Measurements from ENCODE around the gene NR1I3.
"Not testable (repeated sequence)": the region's sequence is repeated elsewhere in the genome, so short reads cannot be mapped to it uniquely, and the experiment has no call there.

Gene NR1I3

DNA sequence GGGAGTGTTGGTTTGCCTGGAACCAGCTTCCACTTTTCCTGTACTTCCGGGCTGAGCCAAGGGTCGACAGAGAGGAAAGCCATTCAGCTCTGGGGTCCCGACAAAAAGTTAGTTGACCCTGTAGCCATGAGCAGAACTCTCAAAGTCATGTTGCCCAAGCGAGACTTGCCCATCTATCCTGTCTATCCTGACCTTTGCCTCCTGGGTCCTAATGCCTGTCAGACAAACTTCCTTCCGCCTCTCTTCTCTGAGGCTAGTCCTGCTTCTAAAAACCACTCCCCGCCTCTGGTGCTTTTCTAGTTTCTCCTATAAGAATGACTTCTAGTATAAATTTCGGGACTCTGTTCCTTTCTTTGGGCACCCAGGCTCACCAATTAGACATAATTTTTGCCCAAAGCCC is 12.8 kb upstream of the NR1I3 start:
- no peak for DNase-seq (ENCODE audit: low spot score)

DNA sequence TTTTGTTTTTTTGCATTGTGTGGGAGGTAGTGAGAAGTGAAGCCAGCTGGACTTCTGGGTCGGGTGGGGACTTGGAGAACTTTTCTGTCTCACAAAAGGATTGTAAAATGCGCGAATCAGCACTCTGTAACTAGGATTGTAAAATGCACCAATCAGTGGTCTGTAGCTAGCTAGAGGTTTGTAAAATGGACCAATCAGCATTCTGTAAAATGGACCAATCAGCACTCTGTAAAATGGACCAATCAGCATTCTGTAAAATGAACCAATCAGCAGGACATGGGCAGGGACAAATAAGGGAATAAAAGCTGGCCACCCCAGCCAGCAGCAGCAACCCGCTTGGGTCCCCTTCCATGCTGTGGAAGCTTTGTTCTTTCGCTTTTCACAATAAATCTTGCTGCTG is 12.1 kb upstream of the NR1I3 start:
- not testable (repeated sequence) for DNase-seq (ENCODE audit: low spot score)

GRCh38 chr1:161244888-161245287 is 6.9 kb upstream of the NR1I3 start:
- DNase-seq (ENCODE audit: low spot score) = no peak

- DNase-seq (ENCODE audit: low spot score) = no peak
These were observed 4.3 kb upstream of the NR1I3 start for GRCh38 chr1:161242313-161242712.

DNA sequence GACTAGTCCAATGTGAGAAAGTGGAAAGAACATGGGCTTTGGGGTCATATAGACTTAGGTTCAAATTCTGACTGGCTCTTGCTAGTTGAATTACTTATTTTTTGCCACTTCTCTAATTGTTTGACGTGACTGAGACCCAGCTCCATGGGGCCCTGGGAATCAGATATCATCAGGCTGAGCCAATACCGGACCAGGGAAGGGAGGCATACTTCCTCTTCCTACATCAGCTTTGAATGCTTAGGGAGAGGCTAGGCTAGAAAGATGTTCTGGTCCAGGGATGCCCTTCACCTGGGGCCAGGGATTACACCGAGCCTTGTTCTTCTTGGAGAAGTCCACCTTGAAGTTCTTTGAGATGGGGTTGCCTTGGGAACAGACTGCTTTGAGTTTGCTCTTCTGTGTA is 3.7 kb upstream of the NR1I3 start:
- no peak for DNase-seq (ENCODE audit: low spot score)

DNA sequence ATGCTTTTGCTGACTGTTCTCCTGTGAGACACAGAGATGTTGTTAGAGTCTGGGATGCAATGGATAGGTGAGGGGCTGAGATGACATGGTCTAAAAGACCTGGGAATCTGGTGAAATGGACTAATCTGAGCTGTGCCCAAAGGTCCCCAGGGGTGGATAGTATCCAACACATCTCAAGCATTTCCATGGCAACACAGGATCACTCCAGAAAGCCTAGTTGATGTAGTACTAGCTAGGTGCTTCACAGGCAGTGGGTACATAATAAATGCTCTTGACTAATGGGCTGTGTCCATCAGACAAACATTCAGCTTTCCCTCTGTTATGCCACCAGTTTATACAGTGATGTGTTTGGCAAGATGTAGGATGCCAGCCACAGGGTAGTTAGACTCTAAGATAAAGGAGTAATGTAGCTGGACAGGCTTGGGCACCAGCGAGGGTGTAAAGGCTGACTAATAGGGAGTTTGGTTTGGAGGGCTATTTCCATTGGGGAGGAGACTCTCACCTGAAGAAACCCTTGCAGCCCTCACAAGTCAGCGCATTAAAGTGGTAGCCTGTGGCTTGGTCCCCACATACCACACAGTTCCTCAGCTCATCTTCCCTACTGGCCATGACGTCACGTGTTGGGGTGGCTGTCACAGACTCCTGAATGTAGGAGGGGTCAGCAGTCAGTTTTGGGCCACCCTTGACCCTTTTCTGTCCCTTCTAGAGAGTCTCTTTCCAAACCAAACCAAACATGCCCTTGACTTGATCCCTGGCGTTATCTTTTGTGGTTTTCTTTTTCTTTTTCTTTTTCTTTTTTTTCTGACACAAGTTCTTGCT is 1.8 kb downstream of the NR1I3 start:
- no peak for DNase-seq (ENCODE audit: low spot score)

DNA sequence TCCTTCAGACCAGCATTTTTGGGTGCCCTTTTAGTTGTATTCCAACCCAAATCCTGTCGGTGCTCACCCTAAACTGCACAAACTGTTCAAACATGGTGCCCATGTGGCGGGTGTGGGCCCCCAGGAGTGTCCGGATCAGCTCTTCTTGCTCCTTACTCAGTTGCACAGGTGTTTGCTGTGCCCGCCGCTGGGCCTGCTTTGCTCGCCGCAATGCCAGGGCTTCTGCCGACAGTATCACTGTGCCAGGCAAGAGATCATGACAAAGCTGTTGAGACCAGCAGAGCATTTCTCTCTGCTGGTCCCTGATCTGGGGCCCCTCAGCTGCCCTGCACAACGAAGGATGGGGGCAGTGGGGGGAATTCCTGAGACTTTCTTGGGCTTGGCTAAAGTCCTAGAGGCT is 4.9 kb downstream of the NR1I3 start:
- no peak for DNase-seq (ENCODE audit: low spot score)

GRCh38 chr1:161230762-161231161 is 7.2 kb downstream of the NR1I3 start:
- DNase-seq (ENCODE audit: low spot score) = no peak

DNA sequence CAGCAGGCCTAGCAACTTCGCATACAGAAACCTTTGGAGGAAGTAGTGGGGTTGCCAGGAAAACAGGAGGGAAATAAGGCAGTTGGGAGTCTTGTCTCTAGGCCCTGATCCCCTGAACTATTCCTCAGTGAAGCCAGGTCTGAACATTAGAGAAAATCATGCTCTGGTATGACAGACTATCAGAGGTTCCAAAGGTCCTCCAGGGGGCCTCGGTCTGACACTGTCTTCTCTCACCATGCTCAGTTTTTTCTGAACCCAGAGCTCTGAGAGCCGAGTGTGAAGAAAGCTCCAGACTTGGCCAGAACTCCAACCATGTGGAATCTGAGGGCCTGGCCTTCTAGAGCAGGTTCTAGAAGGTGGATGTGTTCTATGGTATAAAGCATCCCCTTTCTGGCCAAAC is 8.1 kb downstream of the NR1I3 start:
- no peak for DNase-seq (ENCODE audit: low spot score)

- DNase-seq (ENCODE audit: low spot score) = no peak
These were observed 10.0 kb downstream of the NR1I3 start for GRCh38 chr1:161228032-161228431.

DNA sequence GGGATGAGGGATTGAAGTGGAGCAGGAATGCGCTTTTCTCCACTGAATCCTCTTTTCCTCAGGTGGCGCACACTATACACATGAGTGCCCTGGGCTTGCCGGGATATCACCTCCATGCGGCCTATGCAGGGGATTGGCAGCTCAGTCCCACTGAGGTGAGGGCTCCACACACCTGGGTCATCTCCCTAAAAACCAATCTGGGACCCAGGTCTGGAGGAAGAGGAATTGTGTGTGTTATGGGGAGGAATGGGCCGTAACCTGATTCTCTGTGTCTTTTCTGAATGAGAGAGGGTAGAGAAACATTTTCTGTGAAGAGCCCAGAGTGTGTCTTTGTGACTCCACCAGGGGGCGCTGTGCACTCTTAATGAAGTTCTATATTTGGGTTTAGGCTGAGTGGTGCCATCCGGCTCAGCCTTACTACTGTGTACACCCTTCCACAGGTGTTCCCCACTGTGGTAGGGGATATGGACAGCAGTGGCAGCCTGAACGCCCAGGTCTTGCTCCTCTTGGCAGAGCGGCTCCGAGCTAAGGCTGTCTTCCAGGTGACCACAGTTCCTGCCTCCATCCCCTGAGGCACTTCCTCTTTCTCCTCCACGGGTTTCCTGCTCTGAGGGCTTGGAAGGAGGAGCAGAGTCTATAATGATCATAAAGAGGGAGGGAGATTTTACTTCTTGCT is 10.7 kb downstream of the NR1I3 start:
- DNase-seq (ENCODE audit: low spot score) = peak; percentile 84

DNA sequence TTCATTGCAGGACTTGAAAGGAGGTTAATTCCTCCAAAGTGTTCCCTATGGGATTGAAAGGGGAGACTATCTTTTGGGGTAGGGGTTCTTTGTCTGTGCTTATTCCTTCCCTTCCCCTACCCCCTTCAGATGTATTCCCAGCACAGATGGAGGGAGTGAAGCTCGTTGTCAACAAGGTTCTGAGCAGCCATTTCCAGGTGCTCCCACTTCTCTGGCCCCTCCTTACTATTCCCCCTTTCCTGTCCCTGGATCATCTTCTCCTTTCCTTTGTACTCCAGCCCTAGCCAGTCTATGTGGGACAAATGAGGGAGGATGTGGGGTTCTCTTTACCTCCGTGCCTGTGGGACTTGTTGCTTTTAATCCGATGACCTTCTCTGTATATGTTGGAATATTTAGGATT is 11.2 kb downstream of the NR1I3 start:
- DNase-seq (ENCODE audit: low spot score) = no peak

DNA sequence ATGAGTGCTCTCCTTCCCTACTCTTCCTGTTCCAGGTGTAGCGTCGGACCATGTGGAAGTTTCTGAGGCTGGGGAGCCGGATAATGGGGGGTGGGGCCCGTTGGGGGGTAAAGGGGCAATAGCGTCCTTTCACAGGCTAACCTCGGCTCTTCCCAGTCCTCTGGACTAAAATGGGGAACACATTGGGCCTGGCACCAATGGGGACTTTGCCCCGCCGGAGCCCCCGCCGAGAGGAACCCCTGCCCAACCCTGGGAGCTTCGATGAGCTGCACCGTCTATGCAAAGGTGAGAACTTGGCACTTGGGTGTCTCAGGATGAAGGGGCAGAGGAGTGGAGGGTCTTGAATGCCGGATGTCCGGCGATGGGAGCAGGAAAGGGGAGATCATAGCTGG is 11.7 kb downstream of the NR1I3 start:
- no peak for DNase-seq (ENCODE audit: low spot score)

DNA sequence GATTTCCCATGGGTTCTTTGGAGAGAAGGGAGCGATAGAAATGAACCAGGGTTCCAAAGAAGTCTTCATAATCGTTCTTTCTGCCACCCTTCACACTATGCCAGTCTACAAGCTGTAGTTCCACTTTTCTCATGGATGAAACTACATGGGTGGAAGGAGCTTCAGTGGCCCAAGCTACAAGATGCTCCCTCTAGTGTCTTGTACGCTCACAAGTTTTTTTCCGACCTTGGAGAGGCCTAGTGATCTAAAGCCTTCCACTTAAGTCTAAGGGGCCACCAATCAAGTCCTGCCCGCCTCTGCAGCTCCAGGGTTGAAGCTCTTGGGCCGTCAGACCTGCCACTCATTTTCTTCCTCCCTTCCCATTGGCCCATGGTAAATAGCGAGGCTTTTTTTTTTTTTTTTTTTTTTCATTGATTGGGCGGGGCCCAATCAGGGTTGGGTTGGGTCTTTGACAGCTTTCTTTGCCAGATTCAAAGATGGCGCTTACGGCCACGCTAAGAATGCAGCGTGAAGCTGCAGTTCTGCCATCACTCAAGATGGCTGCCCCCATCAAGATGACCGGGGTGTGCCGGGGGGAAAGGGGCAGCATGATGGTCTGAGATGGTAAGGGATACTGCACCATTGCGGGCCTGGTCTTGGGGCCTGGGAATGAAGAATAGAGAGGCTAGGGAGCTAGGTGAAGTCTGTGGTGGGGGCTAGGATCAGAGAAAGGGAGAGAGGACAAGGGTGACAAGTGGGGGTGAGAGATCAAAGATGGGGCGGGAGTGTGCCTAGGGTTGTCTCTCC is 12.3 kb downstream of the NR1I3 start, which contains the start of gene TOMM40L:
Gene TOMM40L (plus strand): TSS at position 527 of the 786 bp plus-strand sequence. CDS start 430 bp downstream, outside the sequence.
- DNase-seq (ENCODE audit: low spot score) = peak; percentile 99

DNA sequence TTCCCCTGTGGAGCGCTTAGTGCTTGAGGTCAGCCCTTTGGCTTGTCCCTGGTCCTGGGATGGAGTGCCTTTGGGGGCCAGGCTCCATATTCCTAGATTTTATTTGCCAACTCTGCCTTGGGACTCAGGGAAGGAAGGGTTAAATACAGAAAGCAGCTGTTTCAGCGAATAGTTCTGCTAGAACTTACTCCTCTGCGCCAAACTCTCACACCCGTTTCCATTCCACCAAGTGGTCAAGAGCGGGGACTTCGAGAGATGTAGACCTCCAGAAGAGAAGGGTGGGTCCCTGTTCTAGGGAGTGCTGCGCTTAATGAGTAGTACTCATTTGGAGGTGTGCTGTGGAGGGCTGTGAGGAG is 12.8 kb downstream of the NR1I3 start:
- DNase-seq (ENCODE audit: low spot score) = no peak

DNA sequence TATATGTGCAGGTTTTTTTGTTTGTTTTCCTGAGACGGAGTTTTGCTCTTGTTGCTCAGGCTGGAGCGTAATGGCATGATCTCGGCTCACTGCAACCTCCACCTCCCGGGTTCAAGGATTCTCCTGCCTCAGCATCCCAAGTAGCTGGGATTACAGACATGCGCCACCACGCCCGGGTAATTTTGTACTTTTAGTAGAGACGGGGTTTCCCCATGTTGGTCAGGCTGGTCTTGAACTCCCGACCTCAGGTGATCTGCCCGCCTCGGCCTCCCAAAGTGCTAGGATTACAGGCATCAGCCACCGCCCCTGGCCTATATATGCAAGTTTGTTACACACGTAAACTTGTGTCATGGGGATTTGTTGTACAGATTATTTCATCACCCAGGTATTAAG is 13.3 kb downstream of the NR1I3 start:
- not testable (repeated sequence) for DNase-seq (ENCODE audit: low spot score)

DNA sequence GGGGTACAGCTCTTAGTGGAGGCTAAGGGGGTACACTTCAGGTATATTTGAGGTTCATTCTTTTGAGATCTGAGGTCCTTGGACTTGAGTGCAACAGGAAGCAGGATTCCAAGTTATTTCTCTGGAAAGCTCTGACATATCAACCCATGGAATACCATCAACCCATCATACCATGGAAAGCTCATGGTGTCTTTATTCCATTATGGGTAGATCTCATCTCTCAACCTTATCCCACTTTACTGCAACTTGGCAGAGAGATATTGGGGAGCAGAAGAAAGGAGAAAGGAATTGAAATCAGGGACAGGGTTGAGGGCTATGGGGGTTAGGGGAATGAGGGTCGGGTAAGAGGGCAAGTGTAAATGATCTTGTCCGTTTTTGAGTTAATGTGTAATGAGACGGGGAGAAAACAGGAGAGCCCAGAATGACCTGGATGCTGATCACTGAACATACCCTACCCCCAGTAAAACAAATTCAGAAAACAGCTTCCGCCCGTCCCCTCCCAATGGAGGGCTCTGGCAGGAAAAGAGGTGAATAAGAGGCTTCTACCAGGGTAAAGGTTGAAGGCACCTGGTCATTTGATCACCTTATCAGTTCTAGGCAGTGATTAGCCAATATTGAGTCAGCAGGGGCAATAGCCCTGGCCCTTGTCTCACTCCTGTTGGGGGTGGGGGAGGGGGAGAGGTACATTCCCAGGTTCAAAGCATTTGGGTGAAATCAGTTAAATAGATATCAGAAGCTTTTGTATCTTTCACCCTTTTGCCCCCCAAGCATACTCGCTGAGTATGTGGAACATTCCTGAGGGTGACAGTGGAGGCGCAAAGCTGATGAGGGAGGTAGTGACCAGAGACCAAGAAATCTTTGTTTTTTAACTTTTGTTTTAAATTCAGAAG is 14.0 kb downstream of the NR1I3 start:
- DNase-seq (ENCODE audit: low spot score) = no peak

GRCh38 chr1:161222175-161223019 is 15.6 kb downstream of the NR1I3 start:
- no peak for DNase-seq (ENCODE audit: low spot score)

GRCh38 chr1:161220002-161220401 is 18.0 kb downstream of the NR1I3 start:
- DNase-seq (ENCODE audit: low spot score) = no peak

DNA sequence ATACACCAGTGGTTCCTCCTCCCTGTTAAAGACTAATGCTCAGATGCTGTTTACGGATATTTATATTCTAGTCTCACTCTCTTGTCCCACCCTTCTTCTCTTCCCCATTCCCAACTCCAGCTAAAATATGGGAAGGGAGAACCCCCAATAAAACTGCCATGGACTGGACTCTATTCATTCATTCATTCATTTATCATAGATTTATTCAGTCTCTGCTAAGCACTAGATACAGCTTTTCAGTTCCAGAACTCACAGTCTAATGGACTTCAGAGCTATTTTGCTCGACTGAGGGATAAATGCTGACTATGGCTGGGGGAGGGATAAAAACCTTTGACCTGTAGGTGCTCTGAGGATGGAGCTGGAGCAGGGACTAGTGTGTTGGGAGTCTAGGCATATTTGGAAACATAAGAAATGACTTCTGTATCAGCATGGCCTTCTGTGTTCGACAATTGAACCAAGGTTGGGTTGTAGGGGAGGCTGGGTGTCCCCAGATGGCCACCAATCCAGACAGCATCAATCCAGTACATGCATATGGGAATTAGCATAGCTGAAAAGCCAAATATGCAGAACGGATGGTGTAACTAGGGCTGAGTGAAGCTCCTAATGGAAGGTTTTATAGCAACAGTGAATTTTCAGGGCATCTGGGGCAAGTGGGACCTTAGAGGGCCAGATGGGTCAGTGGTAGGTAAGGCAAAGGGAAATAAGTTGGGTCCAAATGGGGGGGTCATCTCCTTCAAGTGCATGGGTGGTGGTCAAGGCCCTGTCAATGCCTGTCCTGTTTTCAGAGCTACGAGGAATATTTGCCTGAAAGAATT is 18.7 kb downstream of the NR1I3 start:
- no peak for DNase-seq (ENCODE audit: low spot score)
